HEK293 (cell line): ENCODE results near the gene RTN1.

Experiments used
- OVOL3 ChIP-seq: fragments of 450-650 bp; formaldehyde crosslinking; IDR thresholded peaks from 2 replicates; pipeline ENCODE4 v1.5.1; 2016; ENCODE audit warnings: missing biosample characterization, missing genetic modification characterization
- SALL2 ChIP-seq: fragments of 450-650 bp; formaldehyde crosslinking; IDR thresholded peaks from 2 replicates; pipeline ENCODE4 v1.5.0; 2017; ENCODE audit warnings: missing biosample characterization, mild to moderate bottlenecking, missing genetic modification characterization, borderline replicate concordance
- ZFP3 ChIP-seq: fragments of 450-650 bp; formaldehyde crosslinking; IDR thresholded peaks from 2 replicates; pipeline ENCODE4 v1.5.1; 2016; ENCODE audit warnings: low read depth, missing biosample characterization, missing genetic modification characterization
- ZNF404 ChIP-seq: fragments of 450-650 bp; formaldehyde crosslinking; IDR thresholded peaks from 2 replicates; pipeline ENCODE4 v1.5.1; 2017; ENCODE audit warnings: missing biosample characterization, missing genetic modification characterization
- ZNF76 ChIP-seq: fragments of 450-650 bp; formaldehyde crosslinking; IDR thresholded peaks from 2 replicates; pipeline ENCODE4; 2016; ENCODE audit warnings: low read depth, missing biosample characterization, missing genetic modification characterization, borderline replicate concordance
- TF ChIP-seq, protein P1 (sequence below): fragments of 450-650 bp; formaldehyde crosslinking; IDR thresholded peaks from 2 replicates; pipeline ENCODE4 v1.5.1; 2016; ENCODE audit warnings: missing biosample characterization, missing genetic modification characterization

GRCh38 chr14:59816941-59817340, 53.6 kb downstream of the RTN1 start:
- TF ChIP-seq ZNF404 = no peak
- TF ChIP-seq OVOL3 = no peak
- TF ChIP-seq, protein P1, sequence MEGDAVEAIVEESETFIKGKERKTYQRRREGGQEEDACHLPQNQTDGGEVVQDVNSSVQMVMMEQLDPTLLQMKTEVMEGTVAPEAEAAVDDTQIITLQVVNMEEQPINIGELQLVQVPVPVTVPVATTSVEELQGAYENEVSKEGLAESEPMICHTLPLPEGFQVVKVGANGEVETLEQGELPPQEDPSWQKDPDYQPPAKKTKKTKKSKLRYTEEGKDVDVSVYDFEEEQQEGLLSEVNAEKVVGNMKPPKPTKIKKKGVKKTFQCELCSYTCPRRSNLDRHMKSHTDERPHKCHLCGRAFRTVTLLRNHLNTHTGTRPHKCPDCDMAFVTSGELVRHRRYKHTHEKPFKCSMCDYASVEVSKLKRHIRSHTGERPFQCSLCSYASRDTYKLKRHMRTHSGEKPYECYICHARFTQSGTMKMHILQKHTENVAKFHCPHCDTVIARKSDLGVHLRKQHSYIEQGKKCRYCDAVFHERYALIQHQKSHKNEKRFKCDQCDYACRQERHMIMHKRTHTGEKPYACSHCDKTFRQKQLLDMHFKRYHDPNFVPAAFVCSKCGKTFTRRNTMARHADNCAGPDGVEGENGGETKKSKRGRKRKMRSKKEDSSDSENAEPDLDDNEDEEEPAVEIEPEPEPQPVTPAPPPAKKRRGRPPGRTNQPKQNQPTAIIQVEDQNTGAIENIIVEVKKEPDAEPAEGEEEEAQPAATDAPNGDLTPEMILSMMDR (tag by site-specific recombination) = no peak
- TF ChIP-seq ZNF76 = no peak
- TF ChIP-seq SALL2 (tag by site-specific recombination) = no peak
- no peak for TF ChIP-seq ZFP3 (tag by site-specific recombination)
